BLaER1 (cell line): Measurements from ENCODE around the gene PPP6R1.
"Not testable (repeated sequence)": the region's sequence is repeated elsewhere in the genome, so short reads cannot be mapped to it uniquely, and the experiment has no call there.

Source experiments
- H3K27ac ChIP-seq: shearing (Covaris generic); formaldehyde crosslinking; 2 replicates; pipeline ENCODE4 v1.8.1; 2022
- H3K27me3 ChIP-seq: shearing (Covaris generic); formaldehyde crosslinking; 2 replicates; pipeline ENCODE4 v1.8.1; 2022
- H3K36me3 ChIP-seq: shearing (Covaris generic); formaldehyde crosslinking; 2 replicates; pipeline ENCODE4 v1.8.1; 2022
- H3K4me1 ChIP-seq: shearing (Covaris generic); formaldehyde crosslinking; 2 replicates; pipeline ENCODE4 v1.8.1; 2022
- H3K4me2 ChIP-seq: shearing (Covaris generic); formaldehyde crosslinking; 2 replicates; pipeline ENCODE4 v1.8.1; 2022
- H3K4me3 ChIP-seq: shearing (Covaris generic); formaldehyde crosslinking; 2 replicates; pipeline ENCODE4 v1.8.1; 2022
- H3K9ac ChIP-seq: shearing (Covaris generic); formaldehyde crosslinking; 2 replicates; pipeline ENCODE4 v1.8.1; 2022
- H3K9me3 ChIP-seq: shearing (Covaris generic); formaldehyde crosslinking; 2 replicates; pipeline ENCODE4 v1.8.1; 2022
- H4K20me1 ChIP-seq: shearing (Covaris generic); formaldehyde crosslinking; 2 replicates; pipeline ENCODE4 v1.8.1; 2022
- Cebpa-rat ChIP-seq: shearing (Covaris generic); IDR thresholded peaks from 2 replicates; pipeline ENCODE4 v1.8.1; 2022

The PPP6R1 gene

GRCh38 chr19:55226273-55226672 lies 32.5 kb downstream of the PPP6R1 start:
- no peak overlapping the region for H3K9ac ChIP-seq
- no peak overlapping the region for H3K4me3 ChIP-seq
- TF ChIP-seq Cebpa-rat: no peak
- H4K20me1 ChIP-seq: peaks cover 95% of the 10 kb centered on the region
- no peaks in the 10 kb centered on the region for H3K4me1 ChIP-seq
- no peak overlapping the region for H3K27ac ChIP-seq
- peaks cover 82% of the 10 kb centered on the region for H3K36me3 ChIP-seq
- no peaks in the 10 kb centered on the region for H3K27me3 ChIP-seq
- H3K4me2 ChIP-seq: no peak overlapping the region
- no peaks in the 10 kb centered on the region for H3K9me3 ChIP-seq

DNA sequence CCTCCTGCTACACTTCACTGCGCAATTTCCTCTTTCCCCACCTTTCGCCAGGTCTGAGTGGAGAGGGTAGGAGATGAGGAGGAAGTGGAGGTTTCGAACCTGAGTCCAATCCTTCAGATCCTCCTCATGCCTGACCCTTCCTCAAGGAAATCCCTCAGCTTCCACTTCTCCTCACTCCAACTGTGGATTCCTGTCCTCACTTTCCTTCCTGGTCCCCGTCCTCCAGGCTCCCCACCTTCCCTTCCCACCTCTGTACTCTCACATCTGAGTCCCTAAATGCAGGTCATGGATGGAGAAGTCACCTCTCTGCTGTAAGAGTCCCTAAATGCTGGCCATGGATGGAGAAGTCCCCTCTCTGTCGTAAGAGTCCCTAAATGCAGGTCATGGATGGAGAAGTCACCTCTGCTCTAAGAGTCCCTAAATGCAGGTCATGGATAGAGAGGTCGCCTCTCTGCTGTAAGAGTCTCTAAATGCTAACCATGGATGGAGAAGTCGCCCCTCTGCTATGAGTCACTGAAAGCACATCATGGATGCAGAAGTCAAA lies 33.3 kb downstream of the PPP6R1 start:
- H4K20me1 ChIP-seq: peaks cover 96% of the 10 kb centered on the region
- TF ChIP-seq Cebpa-rat: no peak
- no peak overlapping the region for H3K4me2 ChIP-seq
- no peaks in the 10 kb centered on the region for H3K27me3 ChIP-seq
- H3K9me3 ChIP-seq: no peaks in the 10 kb centered on the region
- peaks cover 75% of the 10 kb centered on the region for H3K36me3 ChIP-seq
- no peak overlapping the region for H3K9ac ChIP-seq
- H3K4me3 ChIP-seq: no peak overlapping the region
- no peak overlapping the region for H3K27ac ChIP-seq
- no peaks in the 10 kb centered on the region for H3K4me1 ChIP-seq

DNA sequence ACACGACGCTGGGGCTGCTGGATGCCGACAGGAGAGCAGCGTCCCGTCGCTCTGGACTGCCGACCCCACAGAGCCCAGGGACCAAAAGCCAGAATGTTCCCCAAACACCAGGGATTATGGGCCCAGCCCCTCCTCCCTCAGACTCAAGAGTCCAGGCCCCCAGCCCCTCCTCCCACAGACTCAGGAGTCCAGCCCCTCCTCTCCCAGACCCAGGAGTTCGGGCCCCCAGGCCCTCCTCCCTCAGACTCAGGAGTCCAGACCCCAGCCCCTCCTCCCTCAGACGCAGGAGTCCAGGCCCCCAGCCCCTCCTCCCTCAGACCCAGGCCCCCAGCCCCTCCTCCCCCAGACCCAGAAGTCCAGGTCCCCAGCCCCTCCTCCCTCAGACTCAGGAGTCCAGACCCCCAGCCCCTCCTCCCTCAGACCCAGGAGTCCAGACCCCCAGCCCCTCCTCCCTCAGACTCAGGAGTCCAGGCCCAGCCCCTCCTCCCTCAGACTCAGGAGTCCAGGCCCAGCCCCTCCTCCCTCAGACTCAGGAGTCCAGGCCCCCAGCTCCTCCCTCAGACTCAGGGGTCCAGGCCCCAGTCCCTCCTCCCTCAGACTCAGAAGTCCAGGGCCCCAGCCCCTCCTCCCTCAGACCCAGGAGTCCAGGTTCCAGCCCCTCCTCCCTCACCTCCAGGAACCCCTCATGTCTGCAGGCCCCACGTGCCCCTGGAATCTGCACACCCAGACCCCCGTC lies 34.0 kb downstream of the PPP6R1 start:
- Histone ChIP-seq H3K36me3 (peaks cover 69% of the 10 kb centered on the region), H4K20me1 (peaks cover 96% of the 10 kb centered on the region)
- H3K4me2 ChIP-seq, H3K9ac ChIP-seq, H3K27me3 ChIP-seq, H3K9me3 ChIP-seq, H3K4me3 ChIP-seq, H3K27ac ChIP-seq, H3K4me1 ChIP-seq: not testable (repeated sequence)

DNA sequence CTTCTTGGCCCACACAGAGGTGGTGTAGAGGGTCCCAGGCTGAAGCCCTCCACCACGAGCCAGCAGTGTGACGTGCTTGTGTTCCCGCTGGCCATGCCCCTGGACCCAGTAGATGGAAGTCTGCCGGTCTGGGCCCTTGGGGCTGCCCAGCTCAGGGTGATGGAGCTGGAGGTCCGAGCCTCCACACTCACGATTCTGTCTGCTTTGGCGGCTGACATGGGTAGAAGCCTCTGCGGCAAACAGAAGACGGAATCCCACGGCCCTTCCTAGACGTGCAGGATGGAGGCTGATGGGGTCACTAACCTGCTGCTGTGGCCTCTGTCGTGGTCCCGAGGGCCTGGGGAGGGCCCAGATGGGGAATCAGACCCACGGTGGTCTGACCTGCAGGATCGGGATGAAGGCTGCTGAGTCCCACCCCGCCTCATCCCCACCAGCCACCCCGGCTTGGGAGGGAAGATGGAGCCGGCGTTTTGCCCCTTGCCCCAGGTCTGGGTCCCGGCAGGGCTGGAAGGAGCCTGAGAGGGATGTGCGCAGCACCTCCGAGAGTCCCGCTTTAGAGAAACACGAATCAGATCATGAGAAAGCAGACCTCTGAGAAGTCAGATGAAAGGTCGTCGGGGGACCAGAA lies 34.7 kb downstream of the PPP6R1 start:
- peaks cover 96% of the 10 kb centered on the region for H4K20me1 ChIP-seq
- no peaks in the 10 kb centered on the region for H3K4me1 ChIP-seq
- no peak overlapping the region for H3K9ac ChIP-seq
- no peaks in the 10 kb centered on the region for H3K9me3 ChIP-seq
- H3K27ac ChIP-seq: no peak overlapping the region
- no peak for TF ChIP-seq Cebpa-rat
- H3K4me2 ChIP-seq: no peak overlapping the region
- peaks cover 62% of the 10 kb centered on the region for H3K36me3 ChIP-seq
- no peaks in the 10 kb centered on the region for H3K27me3 ChIP-seq
- H3K4me3 ChIP-seq: no peak overlapping the region

DNA sequence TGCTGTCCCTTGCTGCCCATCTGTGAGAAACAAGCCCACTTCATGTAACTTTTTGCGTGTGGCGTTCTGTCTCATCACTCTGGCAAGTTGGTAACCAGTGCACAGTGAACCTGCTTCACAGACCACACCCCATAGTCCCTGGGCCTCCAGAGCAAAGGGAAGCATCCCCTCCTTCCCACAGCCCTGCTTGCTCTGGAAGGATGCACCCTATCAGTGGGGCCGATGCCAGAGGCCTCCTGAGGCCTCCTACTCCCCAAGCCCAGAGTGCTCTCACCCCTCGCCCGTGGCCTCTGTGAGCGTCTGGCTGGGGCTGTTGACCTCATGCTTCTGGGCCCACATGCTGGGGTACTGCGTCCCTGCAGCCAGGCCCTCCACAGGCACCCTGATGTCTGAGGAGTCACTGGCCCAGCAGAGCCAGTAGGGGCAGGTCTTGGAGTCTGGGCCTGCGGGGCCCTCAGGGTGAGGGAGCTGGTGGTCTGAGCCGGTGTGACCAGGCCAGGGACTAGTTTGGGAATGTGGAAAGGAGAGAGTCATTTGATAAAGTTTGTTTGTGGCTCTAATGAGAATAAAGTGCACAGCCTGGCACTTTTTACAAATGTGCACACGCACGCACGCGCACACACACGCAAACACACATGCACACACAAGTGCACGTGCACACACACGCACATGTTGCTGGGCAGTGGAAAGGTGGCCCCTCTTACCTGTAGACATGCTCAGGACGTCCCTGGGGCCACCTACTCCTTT lies 35.4 kb downstream of the PPP6R1 start:
- Histone ChIP-seq H3K4me2 (no peak overlapping the region), H3K27ac (no peak overlapping the region)

DNA sequence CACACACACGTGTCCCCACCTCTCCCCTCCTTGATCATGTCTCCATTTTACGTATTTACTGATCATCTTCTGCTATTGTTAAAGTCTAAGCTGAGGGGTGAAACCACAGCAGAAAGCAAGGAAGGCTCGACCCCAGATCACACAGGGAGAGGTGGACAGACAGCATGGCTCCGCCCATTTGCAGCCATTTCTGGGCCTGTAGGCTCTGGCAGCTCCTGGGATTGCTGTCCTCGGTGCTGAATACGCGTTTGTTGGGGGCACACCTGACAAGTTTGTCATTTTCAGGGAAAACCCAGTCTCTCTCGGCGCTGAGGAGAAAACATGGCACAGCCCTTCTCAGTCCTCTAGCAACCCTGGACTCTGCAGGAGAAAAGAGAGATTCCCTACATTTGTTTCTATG lies 38.3 kb downstream of the PPP6R1 start:
- Histone ChIP-seq H3K9me3 (no peaks in the 10 kb centered on the region; the same call in 1 of the 2 replicates), H3K4me2 (no peak overlapping the region), H3K9ac (no peak overlapping the region), H4K20me1 (peaks cover 82% of the 10 kb centered on the region), H3K27ac (no peak overlapping the region), H3K4me3 (no peak overlapping the region), H3K36me3 (peaks cover 26% of the 10 kb centered on the region), H3K27me3 (0 out of 2 replicates have a peak, but pooled peaks cover 4% of the 10 kb centered on the region), H3K4me1 (peaks cover 16% of the 10 kb centered on the region)
- no peak for TF ChIP-seq Cebpa-rat

More for the DNA sequence above, 35.4 kb downstream of the PPP6R1 start:
- TF ChIP-seq Cebpa-rat: no peak
- H3K4me3 ChIP-seq: no peak overlapping the region
- peaks cover 55% of the 10 kb centered on the region for H3K36me3 ChIP-seq
- H3K4me1 ChIP-seq: no peaks in the 10 kb centered on the region
- no peaks in the 10 kb centered on the region for H3K9me3 ChIP-seq
- H3K27me3 ChIP-seq: no peaks in the 10 kb centered on the region
- peaks cover 95% of the 10 kb centered on the region for H4K20me1 ChIP-seq
- H3K9ac ChIP-seq: no peak overlapping the region

GRCh38 chr19:55216461-55217198 lies 42.2 kb downstream of the PPP6R1 start:
- H3K27ac ChIP-seq: no peak overlapping the region
- no peak for TF ChIP-seq Cebpa-rat
- H3K4me3 ChIP-seq: peak overlapping the region; percentile 54; the same call in 1 of the 2 replicates

DNA sequence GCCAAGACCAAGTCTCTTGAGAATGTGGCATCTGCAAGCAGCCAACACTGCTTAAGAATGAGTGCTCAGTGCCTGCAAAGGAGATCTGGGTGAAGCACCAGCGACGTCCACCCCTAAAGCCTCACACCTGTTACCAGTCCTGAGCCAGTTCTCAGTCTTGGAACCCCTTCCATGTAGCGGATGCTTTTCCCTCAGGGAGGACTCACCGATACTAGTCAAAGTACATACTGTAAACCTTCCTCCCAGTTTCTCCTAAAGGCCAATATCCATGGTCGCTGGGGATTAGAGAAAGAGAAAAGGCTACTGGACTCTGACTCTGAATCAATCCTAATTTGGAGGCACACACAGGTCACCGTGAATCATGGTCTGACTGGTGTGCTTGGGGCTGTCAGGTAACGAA lies 45.3 kb downstream of the PPP6R1 start:
- H3K4me2 ChIP-seq: no peak overlapping the region
- no peaks in the 10 kb centered on the region for H3K36me3 ChIP-seq
- peaks cover 16% of the 10 kb centered on the region for H3K4me1 ChIP-seq
- TF ChIP-seq Cebpa-rat: no peak
- H3K27me3 ChIP-seq: 0 out of 2 replicates have a peak, but pooled peaks cover 4% of the 10 kb centered on the region
- no peak overlapping the region for H3K9ac ChIP-seq
- no peak overlapping the region for H3K4me3 ChIP-seq
- H3K9me3 ChIP-seq: peaks cover 18% of the 10 kb centered on the region
- no peak overlapping the region for H3K27ac ChIP-seq
- H4K20me1 ChIP-seq: peaks cover 16% of the 10 kb centered on the region

More at GRCh38 chr19:55216461-55217198, 42.2 kb downstream of the PPP6R1 start:
- peak overlapping the region; percentile 77 for H3K4me2 ChIP-seq
- no peaks in the 10 kb centered on the region for H3K36me3 ChIP-seq
- H3K27me3 ChIP-seq: 0 out of 2 replicates have a peak, but pooled peaks cover 4% of the 10 kb centered on the region
- no peak overlapping the region for H3K9ac ChIP-seq
- H4K20me1 ChIP-seq: peaks cover 47% of the 10 kb centered on the region
- H3K9me3 ChIP-seq: peaks cover 18% of the 10 kb centered on the region
- peaks cover 16% of the 10 kb centered on the region for H3K4me1 ChIP-seq

DNA sequence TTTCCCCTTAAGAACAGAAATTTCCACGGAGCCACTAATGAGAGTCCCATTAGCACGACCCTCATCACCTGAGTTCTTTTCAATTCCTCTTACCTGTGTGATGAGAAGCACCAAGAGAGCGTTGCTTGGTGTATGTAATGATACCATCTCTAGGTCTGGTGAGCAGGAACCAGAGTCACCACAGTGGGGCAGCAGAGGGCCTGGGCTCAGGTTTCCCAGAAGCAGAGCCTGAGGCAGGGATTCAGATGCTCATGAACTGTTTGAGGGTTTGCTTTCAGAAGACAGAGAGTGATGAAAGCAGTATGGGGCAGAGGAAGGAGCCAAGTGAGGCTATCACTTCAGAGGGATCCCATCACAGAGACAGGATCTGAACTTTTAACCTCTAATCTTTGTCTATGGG lies 46.4 kb downstream of the PPP6R1 start:
- no peak overlapping the region for H3K4me2 ChIP-seq
- H3K36me3 ChIP-seq: no peaks in the 10 kb centered on the region
- H4K20me1 ChIP-seq: peaks cover 11% of the 10 kb centered on the region
- peaks cover 14% of the 10 kb centered on the region for H3K4me1 ChIP-seq
- no peak for TF ChIP-seq Cebpa-rat
- H3K27me3 ChIP-seq: 0 out of 2 replicates have a peak, but pooled peaks cover 4% of the 10 kb centered on the region
- no peak overlapping the region for H3K9ac ChIP-seq
- no peak overlapping the region for H3K4me3 ChIP-seq
- no peak overlapping the region for H3K27ac ChIP-seq
- H3K9me3 ChIP-seq: peaks cover 18% of the 10 kb centered on the region
